SU-DHL-6 (cell line): Measurements from ENCODE around the gene NSUN4.

ENCODE experiments used
- CTCF ChIP-seq: fragments of 200-600 bp; sonication (generic); IDR thresholded peaks from one replicate; pipeline ENCODE4 v1.5.1; 2017; ENCODE audit warnings: antibody characterized with exemption, mild to moderate bottlenecking, low read length, moderate library complexity; ENCODE audit not compliant: insufficient read depth, poor library complexity, severe bottlenecking
- EZH2phosphoT487 ChIP-seq: fragments of 200-600 bp; sonication (generic), shearing (Covaris generic); conservative IDR thresholded peaks from 2 replicates; pipeline ENCODE4 v1.6.1; 2018; ENCODE audit warnings: mild to moderate bottlenecking, antibody characterized with exemption, low read length, moderate library complexity, mixed read lengths

DNA sequence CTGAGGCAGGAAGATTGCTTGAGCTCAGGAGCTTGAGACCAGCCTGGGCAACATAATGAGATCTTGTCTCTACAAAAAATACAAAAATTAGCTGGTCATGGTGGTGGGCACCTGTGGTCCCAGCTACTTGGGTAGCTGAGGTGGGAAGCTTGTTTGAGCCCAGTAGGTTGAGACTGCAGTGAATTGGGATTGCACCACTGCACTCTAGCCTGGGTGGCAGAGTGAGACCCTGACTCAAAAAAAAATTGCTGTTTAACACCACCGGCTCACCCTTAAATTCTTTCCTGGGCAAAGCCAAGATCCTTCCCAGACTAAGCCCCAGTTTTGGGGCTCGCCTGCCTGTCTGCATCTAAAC, 6.6 kb upstream of the NSUN4 start:
- TF ChIP-seq CTCF (no peak), EZH2phosphoT487 (no peak)
